HG03378 (cell line): ENCODE results near the gene XPNPEP1.

Source experiments
- ATAC-seq: cut with Tn5 transposase; IDR thresholded peaks from one replicate; pipeline ENCODE4 v1.9.1; 2021; ENCODE audit warnings: mild to moderate bottlenecking, moderate library complexity; ENCODE audit not compliant: unreplicated experiment

Gene XPNPEP1

DNA sequence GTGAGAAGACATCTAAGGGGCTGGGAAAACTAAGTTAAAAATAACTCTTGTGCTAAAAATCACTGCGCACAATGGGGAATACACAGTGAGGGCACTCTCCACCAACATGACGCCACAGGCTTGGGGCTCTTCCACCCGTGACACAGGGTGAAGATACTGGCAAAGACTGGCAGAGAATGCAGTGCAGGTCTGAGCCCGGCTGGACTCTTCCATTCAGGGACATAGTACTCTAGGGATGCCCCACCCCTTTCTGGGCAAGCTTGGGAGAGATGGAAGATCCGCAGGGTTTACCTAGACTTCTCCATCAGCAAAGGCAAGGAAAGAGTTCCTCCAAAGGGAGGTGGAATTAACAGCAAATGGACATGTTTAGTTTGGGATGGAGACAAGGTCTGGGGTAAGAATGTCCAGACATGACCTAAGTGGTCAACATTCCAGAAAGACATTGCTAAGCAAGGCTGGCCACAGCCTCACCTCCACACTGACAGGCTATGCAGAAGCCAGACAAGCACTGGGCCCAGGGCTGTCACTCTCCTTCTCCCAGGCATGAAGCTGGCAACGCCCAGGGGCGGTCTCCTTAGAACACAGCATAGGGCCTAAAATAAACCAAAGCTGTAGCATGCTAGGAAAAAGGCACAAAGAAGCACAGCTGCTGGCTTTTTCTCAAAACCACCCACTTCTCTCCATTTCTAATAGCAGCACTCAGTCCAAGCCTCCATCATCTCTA, 28.1 kb downstream of the XPNPEP1 start:
- ATAC-seq, result no peak

DNA sequence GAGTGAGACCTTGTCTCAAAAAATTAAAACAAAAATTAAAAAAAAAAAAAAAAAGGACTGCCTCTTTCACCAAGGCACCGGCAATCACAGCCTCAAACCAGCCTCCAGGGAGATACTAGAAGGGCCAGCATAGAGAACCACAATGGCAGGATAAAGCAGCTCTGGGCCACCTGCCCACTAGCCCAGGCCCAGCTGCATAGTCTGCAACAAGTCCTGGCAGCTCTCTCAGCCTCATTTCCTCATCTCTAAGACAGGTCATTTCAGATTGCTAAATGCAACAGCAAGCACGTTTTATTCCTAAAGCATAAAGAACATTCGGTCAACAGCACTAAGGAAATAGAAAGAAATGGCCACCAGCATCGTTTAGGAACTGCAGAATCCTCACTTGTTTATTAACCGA, 28.8 kb downstream of the XPNPEP1 start:
- no peak for ATAC-seq

DNA sequence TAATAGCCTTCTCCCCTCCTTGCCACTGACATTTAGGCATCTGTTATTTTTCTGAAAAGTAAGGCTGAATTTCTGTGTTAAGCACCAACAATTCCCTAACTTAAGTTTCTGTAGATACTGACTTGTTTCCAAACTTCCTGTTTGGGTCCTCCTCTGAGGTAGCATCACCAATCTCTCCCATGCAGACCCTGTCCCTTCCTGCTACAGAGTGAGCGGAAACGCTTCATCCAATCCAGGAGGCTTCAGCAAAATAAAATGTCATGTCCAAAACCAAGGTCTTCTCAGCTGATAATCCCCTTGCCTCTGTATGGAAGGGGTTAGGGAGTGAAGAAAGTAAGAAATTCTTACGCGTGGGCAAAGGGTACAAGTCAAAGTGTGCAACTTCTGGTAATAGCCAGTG, 29.9 kb downstream of the XPNPEP1 start:
- ATAC-seq, result no peak

DNA sequence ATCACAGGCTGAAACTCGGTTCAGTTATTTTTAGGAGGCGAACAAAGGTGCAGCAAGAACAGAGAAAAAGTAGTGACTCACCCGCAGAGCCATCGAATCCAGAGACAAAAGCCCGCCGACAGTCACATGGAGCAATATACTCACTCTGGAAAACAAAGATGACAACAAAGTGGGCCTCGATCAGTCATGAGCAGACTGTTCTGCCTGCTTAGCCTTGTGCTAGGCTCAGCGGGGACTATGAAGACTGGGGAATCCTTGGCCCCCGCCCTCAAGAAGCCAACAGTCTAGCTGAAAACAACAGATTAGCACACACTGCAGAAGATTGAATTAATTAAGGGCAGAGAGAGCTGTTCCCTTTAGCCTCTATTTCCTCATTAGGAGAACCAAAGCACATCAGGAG, 30.4 kb downstream of the XPNPEP1 start:
- ATAC-seq, result no peak

DNA sequence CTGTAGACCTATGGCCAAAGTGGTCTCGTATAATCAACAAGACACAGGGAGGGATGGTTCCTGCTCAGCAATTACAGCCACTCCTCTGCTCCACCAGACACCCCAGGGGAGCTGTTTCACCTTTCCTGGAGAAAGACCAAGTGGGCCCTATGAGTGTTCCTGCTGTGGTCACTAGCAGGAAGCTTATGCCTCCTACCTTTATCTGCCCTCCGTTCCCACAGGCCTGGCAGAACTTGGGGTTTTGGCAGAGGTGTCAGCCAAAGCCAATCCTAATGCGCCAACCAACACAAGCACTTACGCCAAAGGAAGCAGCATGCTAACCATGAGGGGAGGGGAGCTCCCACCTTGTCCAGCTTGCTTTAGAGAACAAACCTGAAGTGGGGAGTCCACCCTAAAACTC, 31.2 kb downstream of the XPNPEP1 start:
- ATAC-seq, result no peak

DNA sequence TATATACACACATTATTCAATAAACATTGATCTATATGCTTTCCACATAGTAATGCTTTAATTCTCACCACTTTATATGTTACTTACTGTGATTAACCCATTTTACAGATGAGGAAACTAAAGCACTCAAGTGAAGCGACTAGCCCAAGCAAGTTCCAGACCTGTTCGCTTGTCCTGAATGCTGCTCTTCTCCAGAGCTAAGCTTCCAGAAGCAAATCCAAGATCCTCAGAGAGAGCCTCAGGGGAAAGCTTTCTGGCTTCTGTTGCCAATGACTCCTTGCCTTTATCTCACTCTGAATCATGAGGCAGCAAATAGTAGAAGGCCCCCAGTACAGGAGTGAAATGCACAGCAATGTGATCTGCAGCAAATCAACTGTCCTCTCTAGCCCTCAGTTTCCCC, 32.2 kb downstream of the XPNPEP1 start:
- no peak for ATAC-seq

DNA sequence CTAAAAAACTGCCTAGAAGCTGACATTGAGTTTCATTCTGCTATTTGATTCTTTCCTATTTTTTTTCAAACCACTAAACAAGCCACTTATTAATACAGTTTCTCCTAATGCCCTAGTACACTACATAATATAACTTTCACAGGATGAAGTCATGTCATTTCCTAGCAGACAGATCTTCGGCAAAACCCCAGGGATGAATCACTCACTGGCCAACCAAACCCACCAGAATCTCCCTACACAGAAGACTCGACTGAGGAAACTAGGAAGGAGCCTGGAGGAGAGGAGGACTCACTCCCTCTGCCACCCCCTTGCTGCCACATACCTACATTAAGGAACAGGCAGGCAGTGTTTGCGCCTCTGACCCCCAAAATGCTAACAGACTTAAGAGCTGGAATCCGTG, 33.4 kb downstream of the XPNPEP1 start:
- no peak for ATAC-seq

DNA sequence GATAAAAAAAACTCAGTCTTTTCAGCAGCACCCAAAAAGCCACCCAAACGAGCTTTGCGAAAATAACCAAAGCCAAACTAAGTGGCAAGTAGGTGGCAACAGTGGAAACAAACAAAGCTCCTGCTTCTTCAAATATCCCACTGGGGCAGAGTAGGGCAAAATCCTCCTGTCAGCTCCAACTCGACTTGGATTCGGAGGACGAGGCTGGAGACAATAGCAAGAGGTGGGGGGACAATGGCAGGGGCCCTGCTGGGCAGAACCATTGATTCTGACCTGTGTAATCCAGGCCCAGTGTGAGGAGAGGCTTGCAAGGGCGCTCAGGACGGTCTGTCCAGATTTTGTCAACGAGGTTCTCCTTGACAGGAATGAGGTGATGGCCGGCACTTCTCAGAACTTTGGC, 35.5 kb downstream of the XPNPEP1 start:
- ATAC-seq, result no peak

DNA sequence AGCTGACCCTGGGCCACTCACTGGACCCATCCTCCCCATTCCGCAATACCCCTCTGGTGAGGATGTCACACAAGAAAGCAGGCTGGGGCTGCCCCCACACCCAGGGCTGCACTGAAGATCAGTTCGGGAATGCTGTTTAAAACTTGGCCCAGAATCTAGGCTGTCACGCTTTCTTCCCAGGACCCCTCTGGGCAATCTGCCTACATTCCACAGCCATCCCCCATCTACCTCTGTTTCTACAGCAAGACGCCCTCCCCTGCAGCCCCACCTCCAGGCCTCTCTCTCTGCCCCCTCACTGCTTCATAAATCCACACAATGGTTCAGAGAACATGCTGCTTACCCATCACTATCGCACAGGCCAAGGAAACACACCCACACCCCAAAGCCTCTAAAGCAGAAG, 36.1 kb downstream of the XPNPEP1 start:
- no peak for ATAC-seq

DNA sequence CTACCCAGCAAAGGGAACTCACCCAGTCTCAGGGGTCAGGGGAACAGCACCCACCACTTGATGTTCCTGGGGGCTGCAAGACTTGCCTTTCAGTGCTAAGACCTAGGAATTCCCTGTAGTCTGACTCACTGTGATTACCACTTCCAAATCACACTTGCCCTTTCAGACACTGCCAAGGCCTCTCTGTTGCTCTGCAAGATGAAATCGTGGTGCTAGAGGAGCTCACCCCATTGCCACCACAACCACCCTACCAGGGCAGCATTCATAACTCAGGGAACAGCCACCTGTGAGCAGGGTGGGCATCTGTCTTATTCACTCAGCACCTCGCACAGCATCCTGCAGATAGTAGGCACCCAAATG, 36.5 kb downstream of the XPNPEP1 start:
- ATAC-seq, result no peak

DNA sequence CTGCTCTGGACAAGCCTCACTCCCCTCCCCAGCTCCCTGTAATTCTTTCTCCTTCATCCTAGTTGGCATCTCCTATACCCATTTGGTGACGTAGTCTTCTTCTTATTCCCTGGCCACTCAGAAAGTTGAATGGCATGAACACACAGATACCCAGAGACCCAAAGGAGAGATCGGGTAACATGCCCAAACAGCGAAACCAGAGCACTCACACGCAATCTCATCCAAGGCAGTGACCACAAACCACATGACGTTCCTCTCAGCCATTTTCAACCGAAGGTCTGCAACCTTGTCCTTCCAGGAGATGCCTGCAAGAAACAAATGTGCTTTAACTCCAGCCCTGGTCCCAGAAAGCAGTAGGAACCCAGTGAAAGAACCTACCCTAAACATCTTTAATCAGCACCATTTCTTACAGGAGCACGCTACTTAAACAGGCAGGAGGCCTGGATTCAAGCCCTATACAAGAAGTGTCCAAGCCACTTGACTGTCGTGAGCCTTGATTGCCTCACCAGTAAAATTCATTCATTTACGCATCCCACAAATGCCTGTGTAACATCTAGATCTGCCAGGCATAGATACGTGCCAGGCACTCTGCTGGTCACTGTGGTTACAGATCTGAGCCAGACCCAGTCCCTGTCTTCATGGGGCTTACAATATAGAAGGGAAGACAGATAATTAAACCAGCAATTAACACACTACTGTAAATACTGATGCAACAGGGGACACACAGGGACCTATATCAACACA, 37.1 kb downstream of the XPNPEP1 start:
- no peak for ATAC-seq

DNA sequence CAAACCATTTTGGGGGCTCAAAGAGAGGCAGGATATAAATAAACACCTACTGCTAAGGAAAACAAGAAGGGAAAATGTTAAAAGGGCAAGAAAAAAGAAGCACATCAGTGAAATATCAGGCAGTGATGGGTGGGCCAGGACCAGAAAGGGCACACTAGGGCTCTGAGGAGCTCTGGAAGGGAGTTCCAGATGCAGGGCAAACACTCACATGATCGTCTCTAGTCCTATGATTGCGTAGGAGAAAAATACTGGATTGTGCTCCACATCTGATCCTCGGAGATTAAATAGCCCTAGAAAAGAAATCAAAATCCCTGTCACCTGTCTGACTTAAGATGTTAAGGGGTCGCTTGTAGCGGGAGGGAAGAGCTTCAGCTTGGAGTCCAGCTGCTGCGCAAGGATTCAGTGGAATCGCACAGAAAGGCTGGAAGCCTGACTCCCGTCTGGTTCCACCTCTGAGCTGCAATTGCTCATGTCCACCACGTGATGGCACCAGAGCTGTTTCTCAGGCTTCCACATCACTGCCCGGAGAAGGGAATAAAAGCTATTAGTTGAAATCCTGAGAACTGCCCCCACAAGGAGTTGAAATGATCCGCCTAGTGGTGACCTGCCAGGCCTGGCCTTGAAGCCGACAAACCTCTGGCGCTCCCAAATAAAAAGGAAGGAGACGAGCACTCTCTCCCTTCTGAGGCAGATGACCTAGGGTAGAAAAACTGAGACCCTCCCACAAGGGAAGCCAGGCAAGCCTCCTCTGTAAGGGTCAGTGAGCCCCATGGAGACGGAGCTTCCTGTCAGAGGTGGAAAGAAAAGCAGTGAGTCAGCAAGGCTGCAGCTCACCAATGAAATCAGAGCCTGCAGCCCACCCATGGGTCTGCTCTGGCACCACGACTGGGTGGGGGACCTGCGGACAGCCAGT, 39.2 kb downstream of the XPNPEP1 start:
- peak; percentile 75 for ATAC-seq

DNA sequence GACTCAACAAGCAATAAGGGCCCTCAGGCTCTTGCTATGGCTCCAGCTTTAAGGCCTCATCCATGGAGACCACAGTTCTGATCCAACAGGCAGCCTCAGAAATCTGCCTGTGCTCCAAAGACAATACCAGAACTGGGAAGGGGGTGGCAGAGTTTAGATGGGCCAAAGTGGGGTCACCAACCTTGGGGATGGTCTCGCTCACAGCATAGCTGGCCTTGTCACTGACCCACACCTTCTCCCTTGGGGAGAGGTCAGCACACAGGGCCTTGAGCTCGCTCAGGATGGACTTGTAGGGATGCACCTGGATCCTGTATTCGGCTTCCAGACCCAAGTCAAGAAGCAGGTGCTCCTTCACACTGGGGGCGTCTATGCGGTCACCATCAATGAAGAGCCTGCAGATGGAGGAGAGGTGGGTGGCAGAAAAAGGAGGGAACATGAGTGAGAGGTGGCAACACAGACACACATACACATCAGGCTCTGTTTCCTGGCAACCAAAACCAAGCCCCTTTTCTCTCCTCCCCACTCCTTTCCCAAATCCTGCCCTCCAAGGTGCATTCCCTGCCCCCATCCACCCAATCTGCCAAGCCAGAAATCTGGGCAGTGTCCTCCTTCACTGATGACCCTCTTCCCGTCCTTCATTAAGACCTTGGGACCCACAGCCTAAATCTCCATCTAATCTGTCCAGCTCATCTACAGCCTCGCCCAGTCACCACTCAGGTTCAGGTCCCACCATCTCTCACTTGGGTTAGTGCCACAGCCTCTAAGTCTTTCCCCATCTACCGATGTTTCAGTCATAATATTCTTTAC, 40.9 kb downstream of the XPNPEP1 start:
- no peak for ATAC-seq

DNA sequence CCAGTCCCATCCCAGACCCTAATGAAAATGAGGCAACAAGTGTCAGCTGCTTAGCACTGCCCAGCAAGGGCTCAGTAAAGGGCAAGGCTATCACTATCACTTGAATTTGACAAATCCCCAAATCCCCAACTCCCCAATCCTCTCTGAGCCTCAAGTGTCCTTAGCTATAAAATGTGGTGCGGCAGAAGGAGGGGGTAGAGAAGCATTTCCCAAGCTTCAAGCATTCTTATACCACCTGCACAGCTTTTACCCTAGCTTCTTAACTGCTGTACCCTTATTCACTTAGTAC, 41.6 kb downstream of the XPNPEP1 start:
- ATAC-seq, result no peak

DNA sequence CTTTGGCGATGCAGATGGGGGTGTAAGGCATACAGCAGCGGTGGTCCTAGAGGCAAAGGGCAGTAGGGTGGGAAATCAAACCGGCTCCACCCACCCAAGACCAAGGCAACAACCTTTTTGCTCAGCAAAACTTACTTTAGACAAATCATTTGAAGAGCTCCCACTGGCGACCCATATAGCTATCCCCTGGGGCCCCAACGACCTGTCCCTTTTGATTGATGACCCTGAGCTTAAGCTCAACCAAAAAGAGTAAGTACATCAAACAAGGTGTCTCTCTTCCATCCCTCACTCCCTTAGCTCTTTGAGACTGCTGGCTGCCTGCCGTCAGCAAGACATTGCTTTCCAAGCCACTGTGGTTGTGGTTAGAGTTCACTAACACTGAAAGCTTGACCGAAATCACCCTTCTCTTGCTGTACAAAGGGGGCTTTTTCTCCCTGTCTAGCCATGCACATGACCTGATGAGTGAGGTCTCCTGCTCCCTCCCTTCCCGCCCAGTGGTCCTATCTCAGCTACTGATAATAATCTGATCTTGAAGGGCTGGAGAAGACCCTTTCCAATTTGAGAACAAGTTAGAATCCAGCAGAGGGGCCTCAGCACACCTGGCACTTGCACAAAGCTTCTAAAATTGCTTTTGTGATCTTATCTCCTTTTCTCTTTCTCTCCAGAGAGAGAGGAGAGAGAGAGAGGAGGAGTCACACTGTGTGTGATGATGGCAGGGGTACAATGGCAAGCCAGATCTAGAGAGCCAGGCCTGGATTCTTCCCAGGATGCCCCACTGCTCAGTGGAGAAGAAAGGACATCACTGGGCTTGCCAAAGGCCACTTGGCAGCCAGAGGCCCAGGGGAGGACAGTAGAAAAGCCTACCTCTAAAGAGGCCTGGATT, 42.2 kb downstream of the XPNPEP1 start:
- ATAC-seq, result peak; percentile 61

DNA sequence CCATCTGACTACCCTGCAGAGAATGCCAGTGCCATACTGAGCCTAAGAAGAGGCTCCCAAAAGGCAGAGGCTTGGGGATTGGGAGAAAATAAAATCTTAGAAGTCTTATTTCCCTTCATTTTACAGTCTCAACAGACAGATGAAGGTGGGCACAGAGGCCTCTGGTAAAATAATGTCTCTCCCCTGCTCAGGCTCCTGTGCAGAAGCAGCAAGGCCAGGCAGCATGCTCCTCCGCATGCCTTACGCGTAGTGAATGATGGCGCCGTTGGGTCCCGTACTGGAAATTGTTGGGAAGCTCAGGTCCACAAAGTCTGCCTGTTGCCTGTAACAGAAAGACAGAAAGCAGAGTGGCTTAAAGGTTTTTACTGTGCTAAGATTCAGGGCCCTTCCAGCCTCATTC, 45.8 kb downstream of the XPNPEP1 start:
- no peak for ATAC-seq

DNA sequence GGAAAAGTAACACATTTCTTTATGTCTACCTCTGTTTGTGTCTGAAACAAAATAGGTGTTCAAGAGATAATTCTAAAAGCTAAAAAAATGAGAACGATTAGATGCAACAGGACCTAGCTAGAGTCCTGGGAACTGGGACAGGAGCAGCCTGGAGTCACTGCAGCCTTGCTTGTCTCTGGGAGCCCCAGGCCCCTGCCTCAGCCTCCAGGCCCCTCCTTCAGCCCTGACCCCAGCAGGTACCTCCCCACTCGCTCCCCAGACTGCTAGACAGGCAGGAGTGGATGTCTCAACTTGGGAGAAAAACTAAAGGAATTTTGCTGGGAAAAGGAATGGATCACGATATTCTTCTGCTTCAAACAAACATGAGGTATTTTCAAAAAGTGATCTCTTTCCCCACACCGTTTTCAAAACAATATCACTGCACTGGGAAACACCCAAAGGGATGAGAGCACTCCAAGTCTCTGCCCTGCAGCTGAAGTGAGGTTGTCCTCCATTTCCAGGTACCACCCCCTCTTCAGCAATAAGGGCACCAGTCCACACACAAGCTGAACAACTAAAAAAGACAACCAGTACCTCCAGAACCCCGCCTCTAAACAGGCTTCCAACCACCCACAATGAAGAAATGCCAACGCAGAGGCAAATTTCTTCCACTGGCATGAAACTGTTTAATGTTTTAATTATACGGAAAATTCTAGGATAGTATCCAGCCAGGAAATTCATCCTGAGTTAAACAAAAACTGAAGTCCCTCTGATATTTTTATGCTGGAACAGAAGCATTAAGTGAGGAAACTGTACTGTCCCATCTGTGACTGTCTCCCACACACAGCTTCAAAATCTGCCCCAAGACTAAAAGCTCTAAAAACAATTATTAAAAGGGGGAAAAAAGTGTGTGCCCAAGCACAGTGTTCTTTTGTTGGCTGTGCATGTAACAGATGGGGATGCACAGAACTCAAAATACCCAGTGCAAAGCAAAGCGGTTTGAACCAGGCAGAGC, 47.2 kb downstream of the XPNPEP1 start:
- no peak for ATAC-seq

DNA sequence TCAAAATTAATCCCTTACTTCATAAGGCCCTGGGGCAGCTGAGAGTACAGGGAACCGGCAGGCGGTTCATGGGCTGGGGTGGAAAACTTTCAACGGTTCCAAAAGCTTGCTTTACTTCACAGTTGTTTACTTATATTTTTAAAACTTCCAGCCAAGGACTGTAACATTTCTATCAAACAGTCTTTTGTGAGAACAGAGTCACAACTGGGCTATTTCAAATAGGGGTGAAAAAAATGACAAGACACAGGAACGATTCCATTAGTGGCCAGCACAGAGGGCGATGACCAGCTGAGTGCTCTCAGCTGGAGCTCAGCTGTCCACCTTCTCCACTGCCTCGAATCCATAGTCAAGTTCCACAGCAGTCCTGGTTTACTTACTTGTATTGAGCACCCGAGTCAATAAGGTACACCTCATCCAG, 48.2 kb downstream of the XPNPEP1 start:
- ATAC-seq, result no peak

DNA sequence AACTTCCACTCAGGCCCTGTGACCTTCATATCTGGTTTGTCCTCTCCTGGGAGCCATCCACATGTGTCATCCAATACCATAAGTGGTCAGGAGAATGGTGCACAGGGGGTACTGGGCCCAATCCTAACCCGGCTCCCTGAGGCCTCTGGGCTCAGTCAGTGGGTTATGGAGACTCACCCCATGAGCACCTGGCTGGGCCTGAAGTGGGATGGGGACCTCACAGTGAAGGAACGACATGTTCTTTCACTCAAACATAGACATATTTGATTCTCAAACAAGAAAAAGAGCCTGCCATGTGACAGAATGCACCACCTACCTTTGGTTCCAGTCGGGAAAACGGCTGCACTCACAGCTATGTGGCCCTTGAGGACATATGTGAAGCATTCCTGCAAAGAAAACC, 51.8 kb downstream of the XPNPEP1 start:
- no peak for ATAC-seq
